K562 (cell line): ENCODE results near the gene KCNK16. TPM values are rescaled to one million over a fixed set of nuclear protein-coding genes. Genes with fewer than 3 reads are reported as not detected.

Experiments
- ATAC-seq: fragments of 200-7000 bp; cut with Tn5 transposase; 3 replicates; pipeline ENCODE4 v1.9.1; 2020; ENCODE audit warnings: moderate library complexity
- BruUV-seq: library from RNA; stranded (reverse); fragments of 400-500 nt; replicated peaks from 2 replicates; lab custom pipeline; 2021; lab: Mats Ljungman, UMichigan
- CTCF ChIA-PET: fragments of 300-600 bp; formaldehyde crosslinking; extraction: SDS; loops from one replicate; lab custom pipeline; 2021; ENCODE audit warnings: low intra/inter-chr PET ratio; lab: Yijun Ruan, JAX
- POLR2A ChIA-PET: fragments of 300-600, 350-650 bp; sonication (Branson Sonifier 250); formaldehyde crosslinking; extraction: SDS; loops from one replicate; lab custom pipeline; 2021; ENCODE audit warnings: antibody characterized with exemption, inconsistent platforms; lab: Yijun Ruan, JAX
- DNase-seq, 4 experiments: peaks; one replicate each; pipeline versions ENCODE4 v3.0.0 to v3.0.0-alpha.2; 2011 to 2018; ENCODE audit warnings: low spot score in 3 of 4, mixed read lengths in 3 of 4; ENCODE audit errors: extremely low read depth in 1 of 4
- FAIRE-seq: peaks from 2 replicates; lab custom pipeline; 2011; peaks lifted over from hg19 to GRCh38; lab: Jason Lieb, UNC
- H2AFZ ChIP-seq: 2 replicates; pipeline ENCODE4 v1.6.0; 2011; ENCODE audit warnings: low read depth, low read length, control low read depth, inconsistent platforms
- H3K27ac ChIP-seq: fragments of 200-600 bp; 3 replicates; pipeline ENCODE4 v1.8.0; 2011; ENCODE audit warnings: low read depth, mild to moderate bottlenecking, control low read depth, inconsistent platforms, low read length, moderate library complexity, mixed read lengths; ENCODE audit errors: extremely low read depth
- H3K27me3 ChIP-seq, 2 experiments: fragments of 300-600 bp in 1 of 2; 2 replicates in 1 of 2; 3 replicates in 1 of 2; pipeline versions ENCODE4 v1.6.0 to v1.8.0; 2011; ENCODE audit warnings: inconsistent platforms in 2 of 2, low read length in 2 of 2, mild to moderate bottlenecking in 1 of 2, mixed read lengths in 1 of 2, moderate library complexity in 1 of 2; ENCODE audit not compliant: control insufficient read depth in 2 of 2, insufficient read depth in 2 of 2
- H3K36me3 ChIP-seq: fragments of 300-600 bp; 3 replicates; pipeline ENCODE4 v1.8.0; 2011; ENCODE audit warnings: mild to moderate bottlenecking, low read length, inconsistent platforms; ENCODE audit not compliant: control insufficient read depth, insufficient read depth
- H3K4me1 ChIP-seq, 2 experiments: fragments of 200-600 bp in 1 of 2; replicated peaks in 1 of 2; 2 replicates in 1 of 2; 3 replicates in 1 of 2; pipeline versions ENCODE4 v1.5.1 to v1.8.0; 2011; ENCODE audit warnings: inconsistent platforms in 2 of 2, low read length in 2 of 2, mild to moderate bottlenecking in 1 of 2, mixed read lengths in 1 of 2, moderate library complexity in 1 of 2; ENCODE audit not compliant: control insufficient read depth in 2 of 2, insufficient read depth in 2 of 2
- H3K4me2 ChIP-seq: 2 replicates; pipeline ENCODE4 v1.6.1; 2011; ENCODE audit warnings: low read length, control low read depth, inconsistent platforms, mixed read lengths; ENCODE audit not compliant: insufficient read depth
- H3K4me3 ChIP-seq: fragments of 200-600 bp; sonication (generic), shearing (Covaris generic); 2 replicates; pipeline ENCODE4 v1.5.1; 2016; ENCODE audit warnings: control low read depth, inconsistent platforms
- H3K79me2 ChIP-seq: fragments of 200-600 bp; 3 replicates; pipeline ENCODE4 v1.8.0; 2011; ENCODE audit warnings: low read length, inconsistent platforms; ENCODE audit not compliant: control insufficient read depth, insufficient read depth
- H3K9ac ChIP-seq, 2 experiments: 2 replicates each; pipeline versions ENCODE4 v1.6.0 to v1.6.1; 2011; ENCODE audit warnings: low read depth in 2 of 2, low read length in 2 of 2, control low read depth in 1 of 2, inconsistent platforms in 1 of 2, mild to moderate bottlenecking in 1 of 2, mixed read lengths in 1 of 2; ENCODE audit not compliant: insufficient read depth in 1 of 2
- H3K9me1 ChIP-seq: one replicate; pipeline ENCODE4 v1.6.0; 2011; ENCODE audit warnings: inconsistent platforms, mild to moderate bottlenecking, low read length, moderate library complexity; ENCODE audit not compliant: control insufficient read depth, insufficient read depth
- H3K9me3 ChIP-seq: replicated peaks from 2 replicates; pipeline ENCODE4 v1.5.1; 2011; ENCODE audit warnings: low read depth, low read length, inconsistent platforms; ENCODE audit not compliant: control insufficient read depth, insufficient read depth
- H4K20me1 ChIP-seq: replicated peaks from 2 replicates; pipeline ENCODE4 v1.6.1; 2011; ENCODE audit warnings: low read length, inconsistent platforms, mixed read lengths; ENCODE audit not compliant: control insufficient read depth, insufficient read depth
- NFRKB ChIP-seq: fragments of 450-650 bp; IDR thresholded peaks from 2 replicates; pipeline ENCODE4 v1.6.1; 2016; ENCODE audit warnings: low read depth
- SMC3 ChIP-seq: conservative IDR thresholded peaks from 2 replicates; pipeline ENCODE4 v1.6.1; 2011; ENCODE audit warnings: low read depth, low read length, improper control_type of control experiment; ENCODE audit not compliant: insufficient read depth
- TCF15 ChIP-seq: fragments of 250-450 bp; sonication (Bioruptor Pico); IDR thresholded peaks from 2 replicates; pipeline ENCODE4 v1.8.0; 2022; ENCODE audit warnings: moderate library complexity, mild to moderate bottlenecking, inconsistent platforms
- ZNF398 ChIP-seq: fragments of 250-450 bp; sonication (Bioruptor Pico); IDR thresholded peaks from 2 replicates; pipeline ENCODE4 v1.8.0; 2021; ENCODE audit warnings: moderate library complexity, mild to moderate bottlenecking, inconsistent platforms
- WGBS: fragments of 100-300 bp; shearing (Covaris generic); methylation state at CpG from one replicate; pipeline ENCODE4 v1.1.6; 2016; ENCODE audit warnings: low coverage, mixed read lengths; ENCODE audit not compliant: insufficient coverage; ENCODE audit errors: missing lambda C conversion rate; 5-methylcytosine and 5-hydroxymethylcytosine counted together
- in situ Hi-C: fragments of 300-500 bp; cut with MboI; formaldehyde crosslinking; loops from 4 replicates; pipeline ENCODE4 v1.15.0; 2018; ENCODE audit warnings: inconsistent platforms, mixed read lengths
- intact Hi-C: fragments of 100-400 bp; cut with micrococcal nuclease; formaldehyde crosslinking; loops from 2 replicates; pipeline ENCODE4 v1.14.2; 2022
- polyA plus RNA-seq, 8 experiments: library from polyadenylated mRNA; depleted of rRNA in 4 of 8; stranded (reverse) in 5 of 8; unstranded in 3 of 8; fragments of >200 nt; fragmentation: Nextera tagmentation in 2 of 8; fragmentation: Illumina TruSeq in 1 of 8; extraction: Ambion mirVana in 2 of 8; extraction: Trizol in 1 of 8; gene quantifications; 2 replicates each; pipeline versions ENCODE4 v1.2.1 to v1.2.3, GENCODE V29; 2011 to 2014; ENCODE audit warnings: inconsistent platforms in 1 of 8, missing spikeins in 1 of 8
- total RNA-seq, 7 experiments: library from RNA; depleted of rRNA in 6 of 7; stranded (reverse); fragments of >200 nt in 6 of 7; fragmentation: Illumina TruSeq in 2 of 7; extraction: Trizol in 2 of 7; gene quantifications; 2 replicates each; pipeline versions ENCODE4 v1.2.1 to v1.2.3, GENCODE V29; 2011 to 2021; ENCODE audit warnings: low replicate concordance in 1 of 7

Gene KCNK16
- total and polyA plus RNA-seq, 9 of the 15 experiments (the other 6 are each of a cell fraction or from before 2014, with no cell fraction given) = not detected

- Histone ChIP-seq H4K20me1 (peaks cover 6% of the 10 kb centered on the region; the same call in 1 of the 2 replicates), H3K9me3 (no peaks in the 10 kb centered on the region), H3K9ac (no peak overlapping the region), H3K9me1 (no peaks in the 10 kb centered on the region), H3K27me3 (peaks cover 5 to 15% of the 10 kb centered on the region in 2 experiments; a peak in 3 of 5 replicates), H3K27ac (no peak overlapping the region), H3K4me2 (no peak overlapping the region), H3K36me3 (no peaks in the 10 kb centered on the region), H3K4me1 (no peaks in the 10 kb centered on the region), H2AFZ (no peak overlapping the region), H3K79me2 (no peaks in the 10 kb centered on the region), H3K4me3 (no peak overlapping the region)
- intact Hi-C loops = no loop called here
- TF ChIP-seq TCF15 = no peak
- TF ChIP-seq SMC3 = no peak
- TF ChIP-seq ZNF398 (CRISPR knock-in tag) = no peak
- no peak for TF ChIP-seq NFRKB
- no TSS peak for BruUV-seq
- no peak for ATAC-seq
- ChIA-PET POLR2A (interaction anchor here (0.7 to 1.2 kb wide), 2 partner anchors 9 to 211 kb away, joined by 3 read pairs; no protein-coding TSS in a partner anchor), CTCF (no interaction called here)
- in situ Hi-C loops = no loop called here
- no peak for DNase-seq
- 0% methylated on average over 14 of the region's 14 CpGs for WGBS
- FAIRE-seq = no peak
Measured at GRCh38 chr6:39342692-39343395, 20.3 kb upstream of the KCNK16 start.
